GM19023 (cell line): ENCODE results near the gene ACP3.

Experiments used
- ATAC-seq: cut with Tn5 transposase; IDR thresholded peaks from one replicate; pipeline ENCODE4 v1.9.1; 2021; ENCODE audit warnings: mild to moderate bottlenecking, moderate library complexity; ENCODE audit not compliant: unreplicated experiment

ACP3 gene

GRCh38 chr3:132405609-132406299, 88.5 kb downstream of the ACP3 start:
- ATAC-seq: no peak

GRCh38 chr3:132406587-132406986, 89.4 kb downstream of the ACP3 start:
- no peak for ATAC-seq

GRCh38 chr3:132407025-132407424, 89.8 kb downstream of the ACP3 start:
- ATAC-seq: no peak
